Stimulated activated CD4-positive, alpha-beta T cell treated with anti-CD3 and anti-CD28 coated beads, Interleukin-12 subunit alpha, Interleukin-12 subunit beta, amount 100 ng/mL, for 24 hours (primary cell): ENCODE results near the gene IP6K2.

Experiments used
- DNase-seq, 2 experiments: peaks; one replicate each; pipeline ENCODE4 v3.0.0-alpha.2; 2020; ENCODE audit warnings: low read depth in 2 of 2

The IP6K2 gene

DNA sequence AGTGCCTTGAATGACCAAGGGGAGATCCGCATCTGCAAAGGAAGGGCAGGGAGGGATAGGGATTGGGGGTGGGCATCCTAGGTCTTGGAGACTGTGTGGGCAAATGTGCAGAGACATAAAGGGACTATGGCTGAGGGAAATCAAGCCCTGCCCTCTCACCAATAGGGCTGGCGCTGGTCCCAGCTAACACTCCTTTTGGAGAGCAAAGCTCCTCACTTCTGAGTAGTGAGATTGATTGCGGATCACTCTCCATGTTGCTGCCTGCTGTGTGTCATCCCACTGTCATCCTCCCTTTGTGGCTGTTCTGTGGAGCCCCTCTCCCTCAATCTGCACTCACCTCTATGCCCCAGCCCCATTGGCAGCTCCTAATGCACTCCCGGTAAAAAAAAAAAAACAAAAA lies 52.1 kb downstream of the IP6K2 start:
- no peak for DNase-seq

DNA sequence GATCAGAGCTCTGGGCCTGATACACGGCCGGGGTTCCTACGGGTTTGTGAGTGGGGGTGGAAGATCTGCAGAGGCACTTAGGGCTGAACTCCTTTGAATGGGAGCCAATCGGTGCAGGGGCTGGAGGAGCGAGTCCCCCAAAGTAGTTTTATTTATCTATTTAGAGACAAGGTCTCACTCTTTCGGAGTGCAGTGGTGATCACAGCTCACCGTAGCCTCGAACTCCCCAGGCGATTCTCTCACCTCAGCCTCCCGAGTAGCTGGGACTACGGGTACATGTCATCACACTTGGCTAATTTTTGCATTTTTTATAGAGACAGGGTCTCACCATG lies 52.7 kb downstream of the IP6K2 start:
- no peak for DNase-seq

DNA sequence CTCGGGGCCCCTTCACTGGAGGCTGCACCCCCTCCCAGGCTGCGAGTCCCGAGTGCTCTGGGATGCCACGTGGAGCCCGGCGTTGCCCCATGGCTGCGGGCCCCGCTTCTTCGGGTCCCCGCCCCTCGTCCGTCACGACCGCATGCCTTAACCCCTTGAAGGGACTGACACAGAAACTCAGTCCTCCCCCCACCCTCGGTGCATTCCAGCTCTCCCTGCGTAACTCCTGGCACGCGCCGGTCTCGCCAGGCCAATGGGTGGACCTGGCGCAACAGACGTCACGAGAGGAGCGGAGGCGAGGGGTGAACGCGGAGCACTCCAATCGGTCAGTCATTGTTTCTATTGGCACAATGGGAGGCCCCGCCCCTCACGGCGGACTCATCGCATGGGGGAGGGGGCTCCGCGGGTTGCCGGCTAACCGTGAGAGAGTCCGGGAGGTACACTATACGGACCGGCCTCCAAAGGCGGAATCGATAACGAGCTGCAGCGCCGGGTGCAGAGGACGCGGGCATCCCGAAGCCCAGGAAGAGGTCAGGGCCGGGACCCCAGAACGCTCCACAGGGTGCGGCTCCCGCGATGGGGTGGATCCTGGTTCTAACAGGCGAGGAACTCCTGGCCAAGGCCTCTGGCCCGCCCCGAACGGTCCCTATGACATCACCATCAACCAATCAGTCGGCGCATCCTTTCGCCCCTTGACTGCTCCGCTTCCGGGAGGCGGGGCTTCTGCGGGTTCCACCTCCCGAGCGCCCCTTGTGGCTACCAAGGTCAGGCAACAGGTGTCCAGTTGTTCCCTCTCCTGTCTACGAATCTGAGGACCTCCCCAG lies 53.3 kb downstream of the IP6K2 start:
- peak; percentile 70 to 90 for DNase-seq

DNA sequence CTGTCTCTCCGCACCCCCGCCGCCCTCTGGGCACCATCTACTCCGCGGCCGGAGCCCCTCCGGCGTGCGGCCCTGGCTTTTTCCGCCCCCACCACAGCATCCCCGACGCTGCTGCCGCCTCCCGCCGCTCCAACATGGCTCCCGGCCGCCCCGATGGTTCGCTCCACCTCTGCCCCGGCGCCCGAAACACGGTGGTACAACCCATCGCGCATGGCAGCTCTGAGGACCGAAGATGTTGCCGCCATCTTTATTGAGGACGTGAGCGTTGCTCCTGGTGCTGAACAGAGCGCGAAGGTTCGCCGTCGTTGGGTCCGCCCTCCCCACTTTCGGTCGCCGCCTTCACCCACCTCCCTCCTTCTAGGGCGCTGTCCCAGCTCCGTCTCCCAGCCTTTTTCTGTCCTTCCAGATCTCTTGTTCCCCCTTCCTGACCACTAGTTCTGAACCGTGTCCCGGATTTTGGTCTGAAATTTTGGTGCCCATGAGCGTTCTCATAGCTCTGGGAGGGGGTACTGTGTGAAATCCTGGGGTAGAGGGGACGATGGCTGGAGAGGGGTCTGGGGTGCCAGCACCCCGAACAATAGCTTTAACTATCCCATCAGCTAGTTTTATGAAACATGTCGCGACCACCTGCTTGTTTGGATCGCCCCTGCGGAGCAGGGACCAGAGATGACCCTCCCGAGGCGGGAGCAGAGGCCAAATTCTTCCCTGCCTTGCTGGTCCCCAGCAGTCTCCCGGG lies 54.1 kb downstream of the IP6K2 start, which contains the start of gene CELSR3:
CELSR3 (minus strand) TSS at position 134 of the 736 bp plus-strand sequence. CDS start 252 bp downstream, outside the sequence.
- peak; percentile 11 to 54 for DNase-seq

DNA sequence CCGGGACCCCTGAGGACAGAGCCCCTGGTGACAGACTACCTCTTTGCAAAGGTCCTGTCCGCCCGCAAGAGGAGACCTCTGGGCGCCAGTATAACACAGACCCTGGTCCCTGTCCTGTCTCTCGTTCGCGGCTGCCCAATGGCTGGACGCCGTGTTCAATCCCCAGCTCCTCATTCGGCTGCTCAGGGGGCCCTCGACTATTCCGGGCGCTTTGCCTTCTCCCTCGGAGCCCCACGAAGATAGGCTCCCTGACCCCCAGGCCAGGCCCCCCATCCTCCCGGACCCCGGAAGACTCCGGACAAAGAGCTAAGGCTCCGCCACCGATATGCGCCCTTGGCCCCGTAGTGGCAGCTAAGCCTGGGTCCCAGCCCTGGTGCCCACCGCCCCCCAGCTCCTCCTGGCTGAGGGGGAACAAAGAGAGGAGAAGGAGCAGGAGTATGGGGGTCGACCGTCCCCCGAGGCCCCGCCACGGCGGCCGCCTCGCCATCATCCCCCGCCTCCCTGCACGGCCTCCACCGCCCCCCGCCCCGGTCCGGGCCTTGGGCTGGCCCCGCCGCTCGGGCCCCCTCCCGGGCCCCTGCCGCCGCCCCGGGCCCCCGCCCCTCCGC lies 54.8 kb downstream of the IP6K2 start:
- no peak for DNase-seq

DNA sequence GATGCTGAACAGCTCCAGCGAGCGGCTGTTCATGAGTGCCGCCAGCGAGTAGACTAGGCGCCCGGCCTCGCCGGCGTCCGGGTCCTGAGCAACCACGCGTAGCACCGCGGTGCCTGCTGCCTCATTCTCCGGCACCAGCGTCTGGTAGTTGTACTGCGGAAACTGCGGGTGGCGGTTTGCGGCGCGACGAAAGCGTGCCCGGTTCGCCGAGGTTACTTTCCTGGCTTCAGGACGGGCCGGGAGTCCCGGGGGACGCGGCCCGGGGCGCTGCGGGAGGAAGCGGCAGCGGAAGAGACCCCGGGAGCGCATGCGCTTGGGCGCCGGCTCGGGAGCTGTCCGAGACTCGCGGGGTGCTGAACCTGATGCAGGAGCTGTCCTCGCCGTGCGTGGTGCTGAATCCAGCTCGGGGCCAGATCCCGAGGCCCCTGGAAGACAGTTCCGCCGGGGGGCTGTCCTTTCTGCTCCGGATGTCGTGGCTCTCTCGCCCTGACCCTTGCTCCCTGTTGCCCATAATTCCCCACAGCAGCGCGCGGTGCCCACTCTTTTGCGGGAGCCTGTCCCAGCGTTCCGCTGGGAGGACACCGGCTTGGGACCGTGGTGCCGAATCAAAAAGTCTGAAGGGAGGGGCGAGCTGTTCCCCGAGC lies 55.4 kb downstream of the IP6K2 start:
- DNase-seq = peak; percentile 53 to 65

DNA sequence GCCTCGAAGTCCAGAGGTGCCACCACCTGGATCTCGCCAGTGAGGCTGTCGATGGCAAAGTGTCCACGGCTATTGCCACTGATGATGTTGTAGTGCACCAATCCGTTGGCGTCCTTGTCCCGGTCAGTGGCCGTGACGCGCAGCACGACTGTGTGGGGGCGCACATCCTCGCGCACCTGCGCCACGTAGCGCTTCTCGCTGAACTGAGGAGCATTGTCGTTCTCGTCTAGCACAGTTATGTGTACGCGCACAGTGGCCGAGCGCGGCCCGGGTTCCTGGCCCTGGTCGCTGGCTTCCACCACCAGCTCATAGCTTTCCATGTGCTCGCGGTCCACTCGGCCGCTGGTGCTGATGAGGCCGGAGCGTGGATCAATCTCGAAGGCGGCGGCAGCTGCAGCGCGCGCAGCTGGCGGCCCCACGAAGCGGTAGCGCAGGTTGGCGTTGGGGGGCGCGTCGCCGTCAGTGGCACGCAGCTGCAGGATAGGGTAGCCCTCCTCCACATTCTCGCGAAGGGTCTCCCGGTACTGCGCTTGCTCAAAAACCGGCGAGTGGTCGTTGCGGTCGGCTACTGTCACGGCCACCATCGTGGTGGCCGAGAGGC lies 56.1 kb downstream of the IP6K2 start:
- no peak for DNase-seq

DNA sequence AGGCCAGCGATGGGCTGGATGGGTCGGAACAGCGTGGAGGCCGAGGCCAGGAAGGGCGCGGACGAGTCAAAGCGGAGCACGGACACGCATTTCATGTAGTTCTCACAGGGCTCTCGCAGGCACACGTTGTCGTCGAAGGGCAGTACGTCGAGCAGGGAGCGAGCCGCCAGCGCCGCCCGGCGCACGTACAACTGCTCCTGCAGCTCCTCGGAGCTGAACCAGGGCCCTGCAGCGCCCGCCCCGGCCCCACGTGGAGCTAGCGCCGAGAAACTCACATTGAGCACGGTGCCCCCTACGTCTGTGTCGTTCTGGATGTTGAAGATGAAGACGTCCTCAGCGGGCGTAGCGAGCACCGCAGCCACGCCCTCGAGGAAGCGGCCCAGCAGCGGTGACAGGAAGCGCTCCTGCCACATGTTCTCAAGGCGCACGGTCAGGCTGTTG lies 60.2 kb downstream of the IP6K2 start:
- no peak for DNase-seq

DNA sequence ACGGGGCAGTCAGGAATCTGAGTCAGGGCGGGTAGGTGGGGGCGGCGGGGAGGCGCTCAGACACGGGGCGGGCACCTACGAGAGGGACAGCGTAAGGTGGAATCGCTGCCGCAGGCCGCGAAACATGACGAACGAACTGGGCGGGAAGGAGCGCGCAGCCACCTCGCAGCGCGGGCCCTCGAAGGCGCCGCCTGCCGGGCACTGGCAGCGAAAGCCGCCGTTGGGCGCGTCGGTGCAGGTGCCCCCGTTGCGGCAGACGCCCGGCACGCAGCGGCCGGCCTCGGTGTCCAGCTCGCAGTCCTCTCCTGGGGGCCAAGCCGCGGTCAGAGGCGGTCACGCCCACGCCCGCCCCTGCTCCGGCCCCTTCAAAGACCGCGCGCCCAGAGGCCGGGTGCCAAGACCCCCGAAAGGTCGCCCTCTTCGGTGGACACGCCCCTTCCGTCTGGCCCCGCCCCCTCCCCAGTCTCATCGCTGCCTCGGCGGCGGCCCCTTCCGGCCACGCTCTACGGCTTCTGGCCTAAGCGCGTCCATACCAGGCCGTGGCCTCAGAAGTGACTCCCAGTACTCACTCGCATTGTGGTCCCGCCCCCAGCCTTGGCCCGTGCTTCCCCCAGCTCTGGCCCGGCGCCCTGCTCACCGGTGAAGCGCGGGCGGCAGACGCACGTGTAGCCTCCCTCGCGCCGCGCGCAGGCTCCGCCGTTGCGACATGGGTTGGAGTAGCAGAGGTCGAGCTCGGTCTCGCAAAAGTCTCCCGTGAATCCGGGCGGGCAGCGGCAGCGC lies 60.8 kb downstream of the IP6K2 start:
- peak; percentile 64 to 81 for DNase-seq

DNA sequence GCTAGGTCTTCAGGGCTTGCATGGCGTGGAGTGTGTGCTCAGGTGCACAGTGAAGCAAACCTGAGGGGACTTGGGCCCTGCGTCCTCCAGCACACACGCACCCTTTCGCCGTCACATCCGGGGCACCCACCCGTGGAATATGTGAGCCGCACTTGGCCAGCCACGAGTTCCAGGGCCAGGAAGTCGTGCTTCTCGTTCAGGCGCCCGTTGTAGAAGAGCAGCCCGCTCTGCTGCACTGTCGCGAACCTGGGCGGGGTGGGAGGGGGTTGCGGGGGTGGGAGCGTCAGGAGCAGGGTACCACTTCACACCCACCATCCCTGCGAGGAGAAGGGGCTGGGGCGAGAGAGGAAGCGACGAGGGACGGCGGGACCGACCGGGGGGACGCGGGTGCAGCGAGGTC lies 61.4 kb downstream of the IP6K2 start:
- DNase-seq = peak; percentile 8 to 45

DNA sequence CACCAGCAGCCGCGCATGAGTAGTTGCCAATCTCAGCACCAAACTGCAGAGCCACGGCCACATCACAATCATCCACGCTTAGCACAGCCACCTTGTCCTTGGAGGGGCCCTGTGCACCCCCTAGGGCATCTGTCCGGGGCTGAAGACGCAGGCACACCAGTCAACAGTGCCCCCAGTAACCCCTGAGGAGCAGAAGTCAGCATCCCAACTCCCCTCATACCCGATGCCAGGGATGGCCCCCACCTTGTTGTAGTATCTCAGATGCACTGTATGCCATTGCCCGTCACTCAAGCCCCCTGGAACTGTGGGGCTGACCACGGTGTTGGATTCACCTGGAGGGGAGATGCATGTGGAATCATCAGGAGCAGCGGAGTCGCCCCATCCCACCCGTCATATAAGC lies 62.0 kb downstream of the IP6K2 start:
- no peak for DNase-seq

DNA sequence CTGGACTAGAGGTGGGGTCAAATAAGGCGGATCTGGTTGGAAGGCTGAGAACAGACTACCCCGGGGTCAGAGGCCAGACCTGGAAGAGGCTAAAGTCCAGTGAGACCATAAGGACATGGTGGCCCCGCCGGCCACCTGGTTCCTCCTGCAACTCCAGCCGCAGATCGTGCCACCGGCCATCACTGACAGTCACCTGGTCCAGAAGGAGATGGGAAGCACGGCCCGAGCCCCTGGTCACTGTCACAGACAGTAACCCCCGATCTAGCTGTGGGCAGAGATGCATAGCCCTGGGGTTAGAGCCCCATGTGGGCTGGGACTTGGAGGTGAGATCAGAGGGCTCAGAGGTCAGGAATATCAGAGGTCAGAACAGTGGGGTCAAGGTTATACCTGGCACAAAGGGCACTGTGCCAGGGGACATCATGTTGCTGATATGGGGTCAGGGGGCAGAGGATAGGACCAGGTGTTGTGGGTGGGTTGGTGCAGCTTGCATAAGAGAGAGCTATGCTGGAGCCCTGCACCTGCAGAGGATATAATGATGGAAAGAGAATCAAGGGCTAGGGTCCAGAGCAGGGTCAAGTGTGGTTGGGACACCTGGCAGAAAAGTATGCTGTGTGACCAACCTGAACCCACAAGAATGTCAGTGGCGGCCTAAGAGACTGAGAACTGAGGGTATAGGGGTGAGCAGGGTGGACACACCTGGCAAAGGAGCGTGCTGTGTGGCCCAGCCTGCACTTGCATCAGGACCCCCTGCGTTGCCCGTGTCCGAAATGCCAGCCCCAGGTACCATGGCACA lies 63.9 kb downstream of the IP6K2 start:
- no peak for DNase-seq

DNA sequence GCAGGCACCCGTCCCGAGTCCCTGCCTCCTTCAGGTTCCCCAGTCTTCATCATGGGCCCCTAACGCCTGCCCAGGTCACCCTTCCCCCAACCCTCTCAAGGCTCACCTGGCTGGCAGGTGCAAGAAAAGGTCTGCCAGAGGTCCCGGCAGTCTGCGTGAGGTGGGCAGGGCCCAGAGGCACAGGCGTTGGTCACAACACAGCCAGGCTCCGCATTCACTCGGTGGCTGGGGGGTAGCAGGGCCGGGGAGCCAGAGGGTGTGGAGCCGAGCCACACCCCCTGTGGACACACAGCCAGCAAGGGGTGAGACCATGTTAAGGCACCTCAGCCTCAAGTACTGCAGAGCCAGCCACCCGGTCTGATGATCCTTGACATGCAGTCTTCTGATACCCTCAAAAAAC lies 65.2 kb downstream of the IP6K2 start:
- DNase-seq = no peak

DNA sequence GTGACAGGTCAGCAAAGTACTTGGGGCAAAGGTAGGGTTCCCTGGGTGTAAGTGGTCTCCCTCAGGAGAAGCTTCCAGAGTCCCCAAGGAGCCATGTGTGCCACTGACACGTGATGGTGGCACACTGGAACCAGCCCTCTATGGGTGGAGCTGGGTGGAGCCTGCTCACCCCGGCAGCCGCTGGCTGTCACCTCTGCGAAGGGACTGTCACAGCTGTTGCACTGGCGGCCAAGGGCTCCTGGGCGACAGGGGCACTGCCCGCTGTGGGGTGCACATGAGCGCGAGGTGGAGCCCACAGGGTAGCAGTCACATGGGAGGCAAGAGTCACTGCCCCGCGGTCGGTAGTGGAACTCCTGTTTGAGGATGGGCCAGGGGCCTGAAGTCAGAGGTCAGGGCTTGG lies 66.3 kb downstream of the IP6K2 start:
- no peak for DNase-seq

DNA sequence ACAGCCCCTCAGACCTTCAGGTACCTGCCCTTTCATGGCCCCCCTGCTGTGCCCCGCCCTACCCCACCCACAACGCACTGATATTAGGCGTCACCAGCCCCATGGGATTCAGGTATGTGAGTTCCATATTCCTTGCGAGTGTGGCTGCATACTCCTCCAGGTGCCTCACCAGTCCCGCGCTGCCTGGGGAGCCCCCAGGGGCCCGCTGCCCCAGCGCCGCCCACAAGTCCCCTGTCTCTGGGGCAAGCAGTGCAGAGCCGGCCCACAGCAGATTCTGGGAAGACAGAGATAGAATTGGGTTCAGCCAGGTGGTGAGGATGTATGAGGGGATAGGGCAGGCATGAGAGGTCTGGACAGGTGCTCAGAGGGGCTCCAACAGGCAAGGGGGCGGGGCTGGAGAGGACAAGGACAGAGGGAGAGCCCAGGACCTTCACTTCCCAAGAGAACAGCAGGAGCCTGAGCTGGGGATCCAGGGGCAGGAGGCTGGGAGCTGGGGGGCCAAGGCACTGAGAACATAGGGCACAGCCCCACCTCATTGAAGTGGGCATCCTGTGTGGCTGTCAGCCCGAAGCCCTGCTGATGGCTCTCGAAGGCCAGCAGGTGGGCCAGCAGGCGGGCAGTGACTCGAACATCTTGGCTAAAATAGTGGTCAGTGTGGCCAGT lies 68.7 kb downstream of the IP6K2 start:
- no peak for DNase-seq

DNA sequence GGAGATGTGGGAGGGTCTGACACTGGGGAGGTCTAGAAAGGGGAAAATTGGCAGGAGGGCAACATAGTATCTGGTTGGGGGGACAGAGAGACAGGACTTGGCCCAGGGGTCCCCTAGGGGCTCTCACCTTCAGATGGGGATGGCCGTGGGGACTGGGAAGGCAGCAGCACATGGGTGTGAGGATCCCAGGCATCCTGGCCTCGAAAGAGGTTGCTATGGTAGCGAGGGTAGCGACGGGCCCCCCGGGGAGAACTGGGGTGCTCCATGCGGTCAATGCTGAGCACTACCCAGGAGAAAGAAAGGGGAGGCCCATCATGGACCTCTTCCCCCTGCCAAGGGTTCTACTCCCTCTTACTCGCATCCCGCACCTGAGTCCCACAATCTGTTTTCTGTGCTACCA lies 69.3 kb downstream of the IP6K2 start:
- DNase-seq = no peak

DNA sequence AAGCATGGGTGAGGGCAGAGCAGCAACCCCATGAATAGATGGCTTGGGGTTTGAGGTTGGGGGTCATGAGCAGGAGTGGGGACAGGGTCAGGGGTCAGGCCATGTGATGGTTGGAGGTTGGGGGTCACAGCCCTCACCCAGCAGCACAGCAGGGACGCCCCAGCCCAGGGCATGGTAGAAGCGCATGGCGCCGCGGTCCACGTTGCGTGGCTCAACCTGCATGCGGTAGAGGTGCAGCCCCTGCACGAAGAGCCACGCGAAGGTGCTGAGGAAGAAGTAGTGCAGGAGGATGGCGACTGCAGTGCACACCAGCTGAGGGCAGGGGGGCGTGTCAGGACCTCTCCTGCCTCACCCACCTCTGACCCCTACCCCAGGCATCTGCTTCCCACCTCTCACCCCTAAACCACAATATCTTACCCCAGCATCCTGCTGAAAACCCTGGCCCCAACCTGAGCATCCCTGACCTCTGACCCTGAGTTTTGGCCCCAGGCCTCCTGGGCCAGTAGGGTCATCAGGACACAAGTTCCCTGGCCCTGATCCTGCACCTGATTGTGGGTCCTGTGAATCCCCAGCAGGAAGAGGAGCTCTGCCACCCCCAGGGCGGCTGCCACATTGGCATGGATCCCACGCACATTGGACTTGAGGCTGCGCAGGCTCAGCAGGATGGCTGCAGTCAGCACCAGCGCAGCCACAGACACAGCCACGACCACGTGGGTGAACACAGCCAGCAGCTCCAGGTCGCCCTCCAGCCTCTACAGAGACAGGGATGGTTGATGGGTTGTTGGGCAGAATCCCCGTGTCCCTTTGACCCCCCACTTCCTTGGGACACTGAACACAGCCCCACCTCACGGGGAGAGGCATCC lies 71.9 kb downstream of the IP6K2 start:
- no peak for DNase-seq

DNA sequence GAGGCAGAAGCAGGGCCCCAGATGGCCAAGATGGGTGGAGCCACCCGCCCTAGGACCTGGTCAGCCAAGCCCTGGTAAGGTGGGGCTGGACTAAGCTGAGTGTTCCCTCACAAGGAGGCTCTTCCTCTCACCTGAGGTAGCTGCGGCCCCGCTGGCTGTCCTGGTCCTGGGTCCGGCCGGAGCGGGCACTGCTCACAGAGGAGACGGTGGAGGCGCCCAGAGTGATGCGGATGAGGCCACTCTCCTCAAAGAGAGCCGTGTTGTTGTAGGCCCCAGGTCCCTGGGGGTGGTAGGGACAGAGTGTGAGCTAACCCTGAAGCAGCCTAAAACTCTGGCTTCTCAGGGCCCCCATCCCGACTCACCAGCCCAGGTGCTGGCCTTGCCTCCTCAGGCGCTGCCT lies 74.4 kb downstream of the IP6K2 start:
- no peak for DNase-seq

DNA sequence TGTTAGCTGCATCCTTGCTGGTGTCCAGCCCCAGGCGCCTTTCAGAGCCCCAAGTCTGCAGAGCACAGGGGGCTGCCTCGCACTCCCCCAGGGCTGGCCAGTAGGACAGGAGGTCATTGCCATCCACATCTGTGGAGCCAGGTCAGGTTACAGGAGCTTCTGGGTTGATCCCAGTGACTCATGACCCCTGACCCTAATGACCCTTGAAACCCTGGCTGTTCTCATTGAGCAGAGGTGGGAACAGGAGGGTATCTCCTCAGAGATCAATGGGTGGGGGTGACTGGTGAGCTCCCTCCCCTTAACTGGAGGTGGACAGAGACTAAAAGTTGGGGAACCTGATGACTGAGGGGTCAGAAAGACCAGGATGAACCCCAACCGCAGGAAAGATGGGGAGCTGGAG lies 75.6 kb downstream of the IP6K2 start:
- no peak for DNase-seq
